Measurements from ENCODE around the gene TUBB1. TPM values are rescaled to one million over a fixed set of nuclear protein-coding genes. Genes with fewer than 3 reads are reported as not detected.

Gene TUBB1
- total and polyA plus RNA-seq, 3 donors from 2014 or later = 0.25 to 1.3 (median 0.55) TPM

GRCh38 chr20:59044796-59045195, 25.6 kb downstream of the TUBB1 start:
- 80 to 82% methylated on average over 3 of the region's 3 CpGs for WGBS, 2 donors
- no peaks in the 10 kb centered on the region for H3K27me3 ChIP-seq
- H3K27ac ChIP-seq = no peak overlapping the region
- TF ChIP-seq POLR2A (IDR thresholded peaks at IDR 0.05) (no peak), CTCF (IDR thresholded peaks at IDR 0.05) (no peak)
- H3K4me1 ChIP-seq = peaks cover 14% of the 10 kb centered on the region
- no peak overlapping the region for H3K4me3 ChIP-seq
- no peak for DNase-seq
- intact Hi-C loops (cut with DNase I; ENCODE audit: low total_unique reads) = no loop called here
- no peaks in the 10 kb centered on the region for H3K36me3 ChIP-seq (ENCODE audit: low read depth, missing control alignments)
- no peaks in the 10 kb centered on the region for H3K9me3 ChIP-seq

- 90 to 91% methylated on average over 3 of the region's 3 CpGs for WGBS, 2 donors
- Histone ChIP-seq H3K36me3 (ENCODE audit: low read depth, missing control alignments) (no peaks in the 10 kb centered on the region), H3K4me3 (no peak overlapping the region), H3K27me3 (no peaks in the 10 kb centered on the region), H3K4me1 (peaks cover 5% of the 10 kb centered on the region), H3K27ac (no peak overlapping the region), H3K9me3 (no peaks in the 10 kb centered on the region)
- intact Hi-C loops (cut with DNase I; ENCODE audit: low total_unique reads) = no loop called here
- TF ChIP-seq CTCF (IDR thresholded peaks at IDR 0.05) = no peak
- no peak for TF ChIP-seq POLR2A (IDR thresholded peaks at IDR 0.05)
- DNase-seq = no peak
These were observed 27.6 kb downstream of the TUBB1 start for GRCh38 chr20:59046862-59047261.

GRCh38 chr20:59047938-59048680, 28.9 kb downstream of the TUBB1 start:
- intact Hi-C loops (cut with DNase I; ENCODE audit: low total_unique reads) = no loop called here
- DNase-seq = no peak
- H3K36me3 ChIP-seq (ENCODE audit: low read depth, missing control alignments) = no peaks in the 10 kb centered on the region
- no peak overlapping the region for H3K27ac ChIP-seq
- H3K4me3 ChIP-seq = no peak overlapping the region
- H3K4me1 ChIP-seq = peaks cover 3% of the 10 kb centered on the region
- TF ChIP-seq POLR2A (IDR thresholded peaks at IDR 0.05) (no peak), CTCF (IDR thresholded peaks at IDR 0.05) (no peak)
- no peaks in the 10 kb centered on the region for H3K9me3 ChIP-seq
- H3K27me3 ChIP-seq = no peaks in the 10 kb centered on the region
- WGBS, 2 donors = 78 to 79% methylated on average over 5 of the region's 5 CpGs

- no peak for DNase-seq
- TF ChIP-seq CTCF (IDR thresholded peaks at IDR 0.05) (no peak), POLR2A (IDR thresholded peaks at IDR 0.05) (no peak)
- no peaks in the 10 kb centered on the region for H3K4me1 ChIP-seq
- intact Hi-C loops (cut with DNase I; ENCODE audit: low total_unique reads) = no loop called here
- WGBS, 2 donors = 74 to 75% methylated on average over 2 of the region's 2 CpGs
- H3K4me3 ChIP-seq = no peak overlapping the region
- H3K36me3 ChIP-seq (ENCODE audit: low read depth, missing control alignments) = no peaks in the 10 kb centered on the region
- H3K27me3 ChIP-seq = no peaks in the 10 kb centered on the region
- no peaks in the 10 kb centered on the region for H3K9me3 ChIP-seq
- no peak overlapping the region for H3K27ac ChIP-seq
These were observed 29.4 kb downstream of the TUBB1 start for GRCh38 chr20:59048681-59049030.

- no peak for DNase-seq
- Histone ChIP-seq H3K27me3 (no peaks in the 10 kb centered on the region), H3K9me3 (no peaks in the 10 kb centered on the region), H3K4me3 (no peak overlapping the region), H3K36me3 (ENCODE audit: low read depth, missing control alignments) (no peaks in the 10 kb centered on the region), H3K4me1 (no peaks in the 10 kb centered on the region), H3K27ac (no peak overlapping the region)
- no peak for TF ChIP-seq POLR2A (IDR thresholded peaks at IDR 0.05)
- TF ChIP-seq CTCF (IDR thresholded peaks at IDR 0.05) = no peak
- WGBS, 2 donors = 74 to 86% methylated on average over 1 of the region's 1 CpG
- intact Hi-C loops (cut with DNase I; ENCODE audit: low total_unique reads) = no loop called here
These were observed 31.2 kb downstream of the TUBB1 start for GRCh38 chr20:59050437-59050836.

Data from testis (tissue), 3 donors.